ENCODE data around the gene MRPL24. TPM values are rescaled to one million over a fixed set of nuclear protein-coding genes. Genes with fewer than 3 reads are reported as not detected.

The MRPL24 gene
- total and polyA plus RNA-seq, 2 of the 13 experiments (the other 11 are each of a cell fraction or from before 2014, with no cell fraction given), result 38.1 to 42.9 TPM

DNA sequence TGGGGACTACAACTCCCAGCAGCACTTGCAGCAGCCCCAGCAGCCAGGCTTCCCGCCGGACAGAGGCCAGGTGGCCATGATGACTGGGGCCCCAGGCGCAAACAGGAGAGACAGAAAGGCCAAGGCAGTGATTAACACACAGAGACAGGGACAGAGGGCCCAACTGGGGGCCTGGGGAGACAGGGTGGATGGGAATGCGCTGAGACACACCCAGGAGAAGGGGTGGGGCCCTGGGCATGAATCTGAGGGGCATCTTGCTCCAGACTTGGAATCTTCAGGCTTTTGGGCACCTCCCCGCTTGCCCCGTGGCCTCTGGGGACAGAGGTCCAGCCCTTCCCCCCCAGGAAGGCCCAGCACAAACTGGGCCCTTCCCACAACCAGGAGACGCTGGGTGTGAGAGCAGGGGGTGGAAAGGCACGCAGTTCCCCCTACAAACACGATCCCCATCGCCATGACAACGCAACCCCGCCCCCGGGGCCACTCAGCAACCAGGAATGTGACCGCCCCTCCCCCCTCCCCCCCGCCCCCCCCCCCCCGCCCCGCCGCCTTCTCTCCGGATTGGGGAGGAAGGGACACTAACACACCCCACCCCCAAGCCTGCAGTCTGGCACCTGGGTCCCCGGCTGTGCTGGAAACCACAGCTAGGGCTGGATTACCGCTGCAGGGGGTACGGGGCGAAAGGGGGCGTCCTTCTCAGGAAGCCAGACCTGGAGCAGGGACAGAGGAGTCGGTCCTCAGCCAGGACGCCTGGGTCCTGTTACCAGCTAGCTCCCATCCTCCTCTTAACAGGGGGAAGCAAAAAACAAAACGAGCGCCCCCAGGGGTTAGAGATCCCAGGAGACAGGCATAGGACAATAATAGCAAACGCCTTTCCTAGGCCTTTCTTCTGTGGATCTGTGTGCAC, 6.1 kb upstream of the MRPL24 start (continued):
- TF ChIP-seq SRSF4 (IDR thresholded peaks at IDR 0.05; ENCODE audit: low read depth, low read length, poor library complexity, severe bottlenecking) (no peak), KDM2A (CRISPR knock-in tag; IDR thresholded peaks at IDR 0.05; ENCODE audit: borderline replicate concordance, low read depth) (peak; percentile 51; the same call in 1 of the 2 replicates), PLRG1 (conservative IDR thresholded peaks at IDR 0.05) (no peak), DBP (CRISPR knock-in tag; IDR thresholded peaks at IDR 0.05; ENCODE audit: not compliant biosample characterization) (no peak), ARID5B (CRISPR knock-in tag; IDR thresholded peaks at IDR 0.05) (peak; percentile 22; the same call in 1 of the 2 replicates), TAF15 (IDR thresholded peaks at IDR 0.05; ENCODE audit: low read depth, low read length, poor library complexity, severe bottlenecking) (no peak), ETV5 (CRISPR knock-in tag; IDR thresholded peaks at IDR 0.05; ENCODE audit: borderline replicate concordance) (peak; percentile 7; the same call in 1 of the 2 replicates), ZSCAN21 (CRISPR knock-in tag; IDR thresholded peaks at IDR 0.05; ENCODE audit: borderline replicate concordance) (no peak), JUNB (CRISPR knock-in tag; IDR thresholded peaks at IDR 0.05; ENCODE audit: borderline replicate concordance) (no peak)
- TF ChIP-seq, protein P1, sequence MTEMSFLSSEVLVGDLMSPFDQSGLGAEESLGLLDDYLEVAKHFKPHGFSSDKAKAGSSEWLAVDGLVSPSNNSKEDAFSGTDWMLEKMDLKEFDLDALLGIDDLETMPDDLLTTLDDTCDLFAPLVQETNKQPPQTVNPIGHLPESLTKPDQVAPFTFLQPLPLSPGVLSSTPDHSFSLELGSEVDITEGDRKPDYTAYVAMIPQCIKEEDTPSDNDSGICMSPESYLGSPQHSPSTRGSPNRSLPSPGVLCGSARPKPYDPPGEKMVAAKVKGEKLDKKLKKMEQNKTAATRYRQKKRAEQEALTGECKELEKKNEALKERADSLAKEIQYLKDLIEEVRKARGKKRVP (CRISPR knock-in tag; IDR thresholded peaks at IDR 0.05), result no peak; a peak in 1 of 4 replicates
- TF ChIP-seq, protein P2, sequence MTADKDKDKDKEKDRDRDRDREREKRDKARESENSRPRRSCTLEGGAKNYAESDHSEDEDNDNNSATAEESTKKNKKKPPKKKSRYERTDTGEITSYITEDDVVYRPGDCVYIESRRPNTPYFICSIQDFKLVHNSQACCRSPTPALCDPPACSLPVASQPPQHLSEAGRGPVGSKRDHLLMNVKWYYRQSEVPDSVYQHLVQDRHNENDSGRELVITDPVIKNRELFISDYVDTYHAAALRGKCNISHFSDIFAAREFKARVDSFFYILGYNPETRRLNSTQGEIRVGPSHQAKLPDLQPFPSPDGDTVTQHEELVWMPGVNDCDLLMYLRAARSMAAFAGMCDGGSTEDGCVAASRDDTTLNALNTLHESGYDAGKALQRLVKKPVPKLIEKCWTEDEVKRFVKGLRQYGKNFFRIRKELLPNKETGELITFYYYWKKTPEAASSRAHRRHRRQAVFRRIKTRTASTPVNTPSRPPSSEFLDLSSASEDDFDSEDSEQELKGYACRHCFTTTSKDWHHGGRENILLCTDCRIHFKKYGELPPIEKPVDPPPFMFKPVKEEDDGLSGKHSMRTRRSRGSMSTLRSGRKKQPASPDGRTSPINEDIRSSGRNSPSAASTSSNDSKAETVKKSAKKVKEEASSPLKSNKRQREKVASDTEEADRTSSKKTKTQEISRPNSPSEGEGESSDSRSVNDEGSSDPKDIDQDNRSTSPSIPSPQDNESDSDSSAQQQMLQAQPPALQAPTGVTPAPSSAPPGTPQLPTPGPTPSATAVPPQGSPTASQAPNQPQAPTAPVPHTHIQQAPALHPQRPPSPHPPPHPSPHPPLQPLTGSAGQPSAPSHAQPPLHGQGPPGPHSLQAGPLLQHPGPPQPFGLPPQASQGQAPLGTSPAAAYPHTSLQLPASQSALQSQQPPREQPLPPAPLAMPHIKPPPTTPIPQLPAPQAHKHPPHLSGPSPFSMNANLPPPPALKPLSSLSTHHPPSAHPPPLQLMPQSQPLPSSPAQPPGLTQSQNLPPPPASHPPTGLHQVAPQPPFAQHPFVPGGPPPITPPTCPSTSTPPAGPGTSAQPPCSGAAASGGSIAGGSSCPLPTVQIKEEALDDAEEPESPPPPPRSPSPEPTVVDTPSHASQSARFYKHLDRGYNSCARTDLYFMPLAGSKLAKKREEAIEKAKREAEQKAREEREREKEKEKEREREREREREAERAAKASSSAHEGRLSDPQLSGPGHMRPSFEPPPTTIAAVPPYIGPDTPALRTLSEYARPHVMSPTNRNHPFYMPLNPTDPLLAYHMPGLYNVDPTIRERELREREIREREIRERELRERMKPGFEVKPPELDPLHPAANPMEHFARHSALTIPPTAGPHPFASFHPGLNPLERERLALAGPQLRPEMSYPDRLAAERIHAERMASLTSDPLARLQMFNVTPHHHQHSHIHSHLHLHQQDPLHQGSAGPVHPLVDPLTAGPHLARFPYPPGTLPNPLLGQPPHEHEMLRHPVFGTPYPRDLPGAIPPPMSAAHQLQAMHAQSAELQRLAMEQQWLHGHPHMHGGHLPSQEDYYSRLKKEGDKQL (CRISPR knock-in tag; IDR thresholded peaks at IDR 0.05; ENCODE audit: low read depth), result 0 out of 2 replicates have a peak, but pooled peaks have one; percentile 7
- TF ChIP-seq, protein P3, sequence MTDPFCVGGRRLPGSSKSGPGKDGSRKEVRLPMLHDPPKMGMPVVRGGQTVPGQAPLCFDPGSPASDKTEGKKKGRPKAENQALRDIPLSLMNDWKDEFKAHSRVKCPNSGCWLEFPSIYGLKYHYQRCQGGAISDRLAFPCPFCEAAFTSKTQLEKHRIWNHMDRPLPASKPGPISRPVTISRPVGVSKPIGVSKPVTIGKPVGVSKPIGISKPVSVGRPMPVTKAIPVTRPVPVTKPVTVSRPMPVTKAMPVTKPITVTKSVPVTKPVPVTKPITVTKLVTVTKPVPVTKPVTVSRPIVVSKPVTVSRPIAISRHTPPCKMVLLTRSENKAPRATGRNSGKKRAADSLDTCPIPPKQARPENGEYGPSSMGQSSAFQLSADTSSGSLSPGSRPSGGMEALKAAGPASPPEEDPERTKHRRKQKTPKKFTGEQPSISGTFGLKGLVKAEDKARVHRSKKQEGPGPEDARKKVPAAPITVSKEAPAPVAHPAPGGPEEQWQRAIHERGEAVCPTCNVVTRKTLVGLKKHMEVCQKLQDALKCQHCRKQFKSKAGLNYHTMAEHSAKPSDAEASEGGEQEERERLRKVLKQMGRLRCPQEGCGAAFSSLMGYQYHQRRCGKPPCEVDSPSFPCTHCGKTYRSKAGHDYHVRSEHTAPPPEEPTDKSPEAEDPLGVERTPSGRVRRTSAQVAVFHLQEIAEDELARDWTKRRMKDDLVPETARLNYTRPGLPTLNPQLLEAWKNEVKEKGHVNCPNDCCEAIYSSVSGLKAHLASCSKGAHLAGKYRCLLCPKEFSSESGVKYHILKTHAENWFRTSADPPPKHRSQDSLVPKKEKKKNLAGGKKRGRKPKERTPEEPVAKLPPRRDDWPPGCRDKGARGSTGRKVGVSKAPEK (CRISPR knock-in tag; IDR thresholded peaks at IDR 0.05; ENCODE audit: borderline replicate concordance), result no peak

All from HepG2 (cell line).